Dermis blood vessel endothelial cell (primary cell): ENCODE results near the gene PRXL2A. TPM values are rescaled to one million over a fixed set of nuclear protein-coding genes. Genes with fewer than 3 reads are reported as not detected.
"Not testable (repeated sequence)": the region's sequence is repeated elsewhere in the genome, so short reads cannot be mapped to it uniquely, and the experiment has no call there.

Experiments used
- DNase-seq: peaks from one replicate; pipeline ENCODE4 v3.0.0; 2010
- total RNA-seq: library from RNA; depleted of rRNA; stranded (reverse); fragments of >200 nt; gene quantifications from 2 replicates; pipeline ENCODE4 v1.2.3, GENCODE V29; 2014

Gene PRXL2A, protein sequence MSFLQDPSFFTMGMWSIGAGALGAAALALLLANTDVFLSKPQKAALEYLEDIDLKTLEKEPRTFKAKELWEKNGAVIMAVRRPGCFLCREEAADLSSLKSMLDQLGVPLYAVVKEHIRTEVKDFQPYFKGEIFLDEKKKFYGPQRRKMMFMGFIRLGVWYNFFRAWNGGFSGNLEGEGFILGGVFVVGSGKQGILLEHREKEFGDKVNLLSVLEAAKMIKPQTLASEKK
- 343 and 346 TPM in 2 replicates for total RNA-seq

DNA sequence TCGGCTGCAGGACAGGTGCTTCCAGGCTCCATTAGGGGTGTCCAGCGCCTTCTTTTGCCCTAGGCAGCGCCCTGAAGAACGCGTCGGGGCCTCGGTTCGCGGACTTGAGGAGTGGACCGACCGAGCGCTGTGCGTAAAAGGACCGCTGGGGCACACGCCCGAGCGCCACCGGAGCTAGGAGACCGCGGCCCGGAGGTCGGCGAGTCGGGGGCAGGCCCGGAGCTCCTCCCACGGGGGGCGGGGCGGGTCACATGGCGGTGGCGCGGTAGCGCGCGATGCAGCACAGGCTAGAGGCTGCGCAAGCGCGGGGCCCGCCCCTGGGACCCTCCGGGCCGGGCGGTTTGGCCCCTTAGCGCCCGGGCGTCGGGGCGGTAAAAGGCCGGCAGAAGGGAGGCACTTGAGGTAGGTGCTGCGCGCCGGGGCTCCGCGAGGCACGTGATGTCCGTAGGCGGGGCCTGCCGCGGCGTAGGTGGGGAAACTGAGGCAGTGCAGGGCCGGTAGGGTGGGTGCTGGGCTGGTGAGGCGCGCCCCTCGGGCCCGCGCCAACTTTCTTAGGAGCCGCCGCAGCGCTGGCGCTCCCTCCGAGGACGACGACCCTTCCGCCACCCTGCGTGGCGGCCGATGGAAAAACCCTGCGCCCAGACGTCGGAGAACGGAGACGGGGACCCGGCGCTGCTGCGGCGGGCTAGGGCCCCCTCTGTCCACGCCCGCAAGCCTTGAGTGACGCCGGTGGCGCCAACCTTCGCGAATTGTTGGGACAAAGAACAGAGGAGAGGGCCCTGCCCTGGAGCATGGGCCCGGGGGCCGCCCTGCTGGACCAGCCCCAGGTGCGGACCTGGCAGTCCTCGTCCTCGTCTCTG is at the start of gene PRXL2A:
TSS of gene PRXL2A (plus strand) at position 310 of the 860 bp plus-strand sequence. CDS start 11,917 bp downstream, outside the sequence.
- DNase-seq = peak; percentile 88

- not testable (repeated sequence) for DNase-seq
These were observed 49.4 kb upstream of the PRXL2A start for GRCh38 chr10:80358925-80359324.

GRCh38 chr10:80359644-80360043 is 48.7 kb upstream of the PRXL2A start:
- no peak for DNase-seq

DNA sequence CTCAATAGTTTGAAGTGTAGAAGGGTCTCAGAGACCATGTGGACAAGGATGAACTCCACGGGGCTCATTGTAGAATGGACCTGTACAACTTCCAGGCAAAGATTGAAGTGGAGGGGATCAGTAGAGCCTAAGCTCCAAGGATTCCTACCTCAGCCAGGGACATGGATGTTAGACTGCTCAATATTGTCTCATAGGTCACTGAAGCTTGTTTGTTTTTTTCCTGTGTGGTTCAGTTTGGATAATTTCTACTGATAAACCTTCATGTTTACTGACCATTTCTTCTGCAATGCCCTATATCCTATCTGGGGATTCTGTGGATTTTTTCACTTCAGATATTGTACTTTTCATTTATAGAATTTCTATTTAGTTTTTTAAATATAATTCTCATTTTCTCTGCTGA is 42.8 kb upstream of the PRXL2A start:
- DNase-seq = no peak

GRCh38 chr10:80371467-80371866 is 36.9 kb upstream of the PRXL2A start:
- DNase-seq = no peak

DNA sequence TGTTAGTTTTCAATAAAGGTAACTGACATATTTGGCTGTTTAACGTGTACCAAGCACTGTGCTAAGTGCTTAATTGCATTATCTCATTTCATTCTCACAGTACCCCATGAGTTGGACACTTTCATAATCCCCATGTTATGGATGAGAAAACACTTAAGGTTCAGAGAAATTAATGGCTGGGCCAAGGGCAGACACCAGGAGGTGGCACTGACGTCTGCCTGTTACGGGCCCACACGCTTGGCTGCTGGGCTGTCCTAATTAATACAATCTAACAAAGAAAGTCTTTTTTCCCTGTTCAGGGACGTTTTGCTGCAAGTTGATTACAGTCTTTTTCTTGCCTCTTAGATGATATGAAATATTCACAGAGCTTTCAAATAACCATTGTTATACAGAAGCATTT is 35.7 kb upstream of the PRXL2A start:
- DNase-seq = no peak

- no peak for DNase-seq
These were observed 34.8 kb upstream of the PRXL2A start for GRCh38 chr10:80373502-80373901.

GRCh38 chr10:80379701-80380100 is 28.6 kb upstream of the PRXL2A start:
- DNase-seq = no peak

DNA sequence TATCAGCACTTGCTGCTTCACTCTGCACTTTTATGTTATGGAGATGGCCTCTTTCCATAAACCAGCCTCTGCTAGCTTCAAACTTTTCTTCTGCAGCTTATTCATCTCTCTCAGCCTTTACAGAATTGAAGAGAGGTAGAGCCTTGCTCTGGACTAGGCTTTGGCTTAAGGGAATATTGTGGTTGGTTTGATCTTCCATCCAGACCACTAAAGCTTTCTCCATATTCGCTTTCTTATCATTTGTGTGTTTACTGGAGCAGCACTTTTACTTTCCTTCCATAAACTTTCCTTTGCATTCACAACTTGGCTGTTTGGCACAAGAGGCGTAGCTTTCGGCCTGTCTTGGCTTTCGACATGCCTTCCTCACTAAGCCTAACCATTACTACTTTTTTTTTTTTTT is 28.2 kb upstream of the PRXL2A start:
- no peak for DNase-seq

DNA sequence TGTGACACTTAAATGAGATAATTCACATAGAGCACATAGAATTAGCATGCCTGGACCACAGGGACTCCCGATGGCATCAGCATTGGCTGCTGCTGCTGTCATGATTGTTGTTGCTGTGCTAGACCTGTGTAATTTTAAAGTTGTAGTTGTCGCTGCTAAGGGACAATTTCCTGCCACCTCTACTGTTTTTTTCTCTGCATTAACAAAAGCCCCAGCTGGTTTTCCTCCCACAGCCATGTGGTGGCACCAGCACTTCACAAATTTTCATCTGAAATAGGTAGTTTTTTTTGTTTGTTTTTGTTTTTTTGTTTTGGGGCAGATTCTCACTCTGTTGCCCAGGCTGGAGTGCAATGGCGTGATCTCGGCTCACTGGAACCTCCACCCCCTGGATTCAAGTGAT is 25.4 kb upstream of the PRXL2A start:
- peak; percentile 73 for DNase-seq

- no peak for DNase-seq
These were observed 17.6 kb upstream of the PRXL2A start for GRCh38 chr10:80390740-80391139.

DNA sequence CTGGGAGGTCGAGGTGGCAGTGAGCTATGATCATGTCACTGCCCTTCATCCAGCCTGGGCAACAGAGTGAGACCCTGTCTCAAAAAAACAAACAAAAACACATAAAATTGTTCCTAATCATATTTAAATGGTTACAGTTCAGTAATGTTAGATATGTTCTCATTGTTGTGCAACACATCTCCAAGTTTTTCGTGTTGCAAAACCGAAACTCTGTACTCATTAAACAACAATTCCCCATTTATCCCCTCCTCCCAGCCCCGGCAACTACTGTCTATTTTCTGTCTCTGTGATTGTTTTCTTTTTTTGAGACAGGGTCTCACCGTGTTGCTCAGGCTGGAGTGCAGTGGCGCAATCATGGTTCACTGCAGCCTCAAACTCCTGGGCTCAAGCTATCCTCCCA is 16.1 kb upstream of the PRXL2A start:
- no peak for DNase-seq

- DNase-seq = no peak
These were observed 13.9 kb upstream of the PRXL2A start for GRCh38 chr10:80394358-80394916.

DNA sequence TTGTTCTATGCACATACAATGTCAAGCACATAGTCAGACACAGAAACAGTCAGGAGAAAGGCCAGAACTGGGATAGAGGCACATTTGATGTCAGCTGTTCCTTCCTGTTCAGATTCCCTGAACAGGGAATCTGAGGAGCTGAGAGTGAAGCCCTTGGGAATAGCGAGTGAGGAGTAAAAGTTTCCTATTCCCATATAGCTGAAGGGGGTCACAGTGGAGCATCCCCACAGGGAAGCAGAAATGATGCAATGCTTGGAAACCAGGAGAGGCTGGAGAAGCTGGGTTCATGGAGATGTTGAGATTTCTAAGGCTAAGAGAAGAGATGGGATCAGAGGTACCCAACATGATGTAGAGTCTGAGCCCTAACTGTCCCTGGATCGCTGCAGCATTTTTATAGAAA is 11.3 kb upstream of the PRXL2A start:
- DNase-seq = no peak

GRCh38 chr10:80400136-80400804 is 8.1 kb upstream of the PRXL2A start:
- DNase-seq = no peak

DNA sequence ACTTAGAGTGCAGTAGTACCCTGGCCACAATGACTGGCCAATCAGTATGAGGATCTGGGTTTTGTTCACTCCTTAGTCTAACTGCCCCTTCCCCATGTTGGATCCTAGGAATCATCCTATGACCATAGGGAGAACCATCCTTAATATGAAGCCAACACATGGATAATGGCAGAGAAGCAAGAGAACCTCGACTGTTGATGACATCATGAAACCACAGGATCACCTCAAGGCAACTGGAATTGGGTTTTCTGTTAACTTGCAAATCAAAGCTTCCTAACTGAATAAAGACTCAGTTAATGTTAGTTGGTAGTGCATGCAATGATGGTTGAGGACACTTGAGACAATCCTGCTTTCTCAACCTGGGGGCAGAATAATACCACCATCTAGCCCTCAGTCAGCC is 3.3 kb upstream of the PRXL2A start:
- DNase-seq = no peak

- DNase-seq = no peak
These were observed 2.7 kb upstream of the PRXL2A start for GRCh38 chr10:80405626-80406025.

- peak; percentile 28 for DNase-seq
These were observed 2.1 kb upstream of the PRXL2A start for GRCh38 chr10:80406204-80406603.

GRCh38 chr10:80407812-80408241 is 524 bp upstream of the PRXL2A start:
- peak; percentile 72 for DNase-seq

DNA sequence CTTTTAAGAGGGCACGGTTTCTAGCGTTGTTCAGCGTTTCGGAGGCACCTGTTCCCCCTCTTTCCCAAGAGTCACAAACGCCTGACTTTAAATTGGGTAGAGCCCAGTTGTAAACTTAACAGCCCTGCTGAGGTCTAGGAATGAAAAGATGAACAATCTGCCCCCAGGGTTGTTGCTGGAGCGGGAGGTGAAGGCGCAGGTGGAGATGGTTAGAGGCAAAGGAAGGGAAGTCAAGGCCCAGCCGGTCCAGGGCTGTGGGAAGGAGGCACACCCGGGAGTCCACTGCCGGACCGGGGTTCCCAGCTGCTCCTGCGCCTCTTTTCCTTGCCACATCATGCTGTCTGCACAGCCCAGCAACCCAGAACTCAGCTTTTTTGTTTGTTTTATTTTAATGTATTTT is 770 bp downstream of the PRXL2A start:
- DNase-seq = peak; percentile 44

DNA sequence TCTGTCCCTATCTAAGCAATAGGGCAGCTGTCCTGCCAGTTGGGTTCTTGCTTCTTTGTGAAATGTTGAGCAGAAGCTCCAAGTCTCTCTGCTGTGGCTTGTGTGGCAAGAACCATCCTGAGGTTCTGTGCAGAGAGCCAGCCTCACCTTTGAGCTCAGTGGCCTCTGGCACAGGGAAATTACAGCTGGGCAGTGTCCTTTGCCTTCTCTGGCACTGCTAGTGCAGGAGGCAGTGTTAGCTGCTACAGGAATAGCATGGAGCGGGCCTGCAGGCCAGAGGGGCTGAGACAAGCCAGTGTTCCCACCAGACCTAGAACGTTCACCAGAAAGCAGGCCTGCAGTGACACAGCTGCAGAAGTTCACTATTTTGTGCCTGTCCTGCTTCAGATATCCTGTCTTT is 1.8 kb downstream of the PRXL2A start:
- peak; percentile 30 for DNase-seq

- DNase-seq = peak; percentile 41
These were observed 2.3 kb downstream of the PRXL2A start for GRCh38 chr10:80410578-80411145.

DNA sequence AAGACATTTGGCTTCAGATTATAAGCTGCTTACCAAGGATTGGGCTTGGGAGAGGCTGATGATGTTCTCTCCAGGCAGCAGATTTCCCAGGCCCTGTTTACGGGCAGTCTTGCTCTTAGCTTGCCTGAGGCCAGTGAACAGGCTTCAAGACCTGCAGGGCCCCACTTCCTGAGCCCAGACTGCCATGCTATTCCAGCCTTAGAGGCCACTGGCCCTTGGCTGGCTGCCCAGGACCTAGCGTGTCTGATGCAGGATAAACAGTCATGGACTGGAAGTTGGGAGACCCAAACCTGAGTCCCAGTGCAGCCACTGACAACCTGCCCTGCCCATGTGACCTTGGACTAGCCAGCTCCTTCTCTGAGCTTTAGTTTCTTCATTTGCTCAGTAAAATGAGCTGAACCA is 2.9 kb downstream of the PRXL2A start:
- DNase-seq = peak; percentile 95
